ENCODE results near the gene CCDC149. TPM values are rescaled to one million over a fixed set of nuclear protein-coding genes. Genes with fewer than 3 reads are reported as not detected.

The CCDC149 gene
- total and polyA plus RNA-seq, 2 of the 13 experiments (the other 11 are each of a cell fraction or from before 2014, with no cell fraction given): 0.44 to 0.95 TPM

DNA sequence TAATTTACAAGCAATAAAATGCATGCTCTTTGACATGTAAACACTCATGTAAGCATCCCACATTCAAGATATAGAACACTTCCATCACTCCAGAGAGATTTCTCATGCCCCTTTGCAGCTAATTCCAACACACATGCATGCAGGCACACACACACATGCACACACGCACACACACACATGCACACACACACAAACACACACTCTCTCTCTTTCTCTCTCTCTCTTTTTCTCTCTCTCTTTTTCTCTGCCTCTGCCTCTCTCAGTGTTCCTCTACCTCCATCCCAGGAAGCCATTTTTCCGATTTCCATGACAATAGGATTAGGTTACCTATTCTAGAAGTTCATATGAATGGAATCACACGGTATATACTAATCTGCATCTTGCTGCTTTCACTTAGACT, 129.3 kb downstream of the CCDC149 start:
- 1% methylated on average over 3 of the region's 3 CpGs for WGBS (ENCODE audit: low lambda C conversion rate)
- intact Hi-C loops (cut with micrococcal nuclease; ENCODE audit: unreplicated experiment): no loop called here
- Histone ChIP-seq H4K20me1 (ENCODE audit: insufficient read depth, low read length) (no peaks in the 10 kb centered on the region), H2AFZ (ENCODE audit: low read length) (no peak overlapping the region), H3K27ac (ENCODE audit: extremely low read length, insufficient read depth, low read length) (no peak overlapping the region), H3K4me1 (ENCODE audit: insufficient read depth, low read length) (no peaks in the 10 kb centered on the region), H3K4me2 (ENCODE audit: low read depth, low read length) (no peak overlapping the region), H3K9ac (ENCODE audit: insufficient read depth, low read depth, low read length) (no peak overlapping the region), H3K9me3 (ENCODE audit: low read length) (peaks cover 4% of the 10 kb centered on the region), H3K4me3 (replicated peaks in 1 of 3; ENCODE audit: insufficient read depth in 1 of 3, low read depth in 2 of 3, low read length in 3 of 3) (no peak overlapping the region), H3K27me3 (ENCODE audit: control insufficient read depth in 1 of 2, insufficient read depth in 2 of 2, low read length in 2 of 2) (no peaks in the 10 kb centered on the region), H3K36me3 (replicated peaks in 1 of 2; ENCODE audit: control insufficient read depth in 1 of 2, insufficient read depth in 2 of 2, low read length in 2 of 2) (no peaks in the 10 kb centered on the region), H3K79me2 (ENCODE audit: insufficient read depth, low read length) (no peaks in the 10 kb centered on the region)
- no TSS peak for BruUV-seq (replicated peaks)
- DNase-seq (ENCODE audit: low spot score) (no peak), FAIRE-seq (no peak), ATAC-seq (no peak)
- TF ChIP-seq, protein P1, sequence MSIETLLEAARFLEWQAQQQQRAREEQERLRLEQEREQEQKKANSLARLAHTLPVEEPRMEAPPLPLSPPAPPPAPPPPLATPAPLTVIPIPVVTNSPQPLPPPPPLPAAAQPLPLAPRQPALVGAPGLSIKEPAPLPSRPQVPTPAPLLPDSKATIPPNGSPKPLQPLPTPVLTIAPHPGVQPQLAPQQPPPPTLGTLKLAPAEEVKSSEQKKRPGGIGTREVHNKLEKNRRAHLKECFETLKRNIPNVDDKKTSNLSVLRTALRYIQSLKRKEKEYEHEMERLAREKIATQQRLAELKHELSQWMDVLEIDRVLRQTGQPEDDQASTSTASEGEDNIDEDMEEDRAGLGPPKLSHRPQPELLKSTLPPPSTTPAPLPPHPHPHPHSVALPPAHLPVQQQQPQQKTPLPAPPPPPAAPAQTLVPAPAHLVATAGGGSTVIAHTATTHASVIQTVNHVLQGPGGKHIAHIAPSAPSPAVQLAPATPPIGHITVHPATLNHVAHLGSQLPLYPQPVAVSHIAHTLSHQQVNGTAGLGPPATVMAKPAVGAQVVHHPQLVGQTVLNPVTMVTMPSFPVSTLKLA (IDR thresholded peaks at IDR 0.05): peak; percentile 51; the same call in 1 of the 2 replicates
- TF ChIP-seq MTA1 (CRISPR knock-in tag; IDR thresholded peaks at IDR 0.05; ENCODE audit: borderline replicate concordance) (no peak), NRL (CRISPR knock-in tag; IDR thresholded peaks at IDR 0.05; ENCODE audit: borderline replicate concordance) (no peak)
- ChIA-PET POLR2A (no interaction called here), CTCF (ENCODE audit: low intra/inter-chr PET ratio, low total read pairs) (no interaction called here)
- in situ Hi-C loops (cut with HindIII; ENCODE audit: extremely low pct_ligation_motif_present, low pct_unique_long_range_greater_than_20kb): no loop called here

DNA sequence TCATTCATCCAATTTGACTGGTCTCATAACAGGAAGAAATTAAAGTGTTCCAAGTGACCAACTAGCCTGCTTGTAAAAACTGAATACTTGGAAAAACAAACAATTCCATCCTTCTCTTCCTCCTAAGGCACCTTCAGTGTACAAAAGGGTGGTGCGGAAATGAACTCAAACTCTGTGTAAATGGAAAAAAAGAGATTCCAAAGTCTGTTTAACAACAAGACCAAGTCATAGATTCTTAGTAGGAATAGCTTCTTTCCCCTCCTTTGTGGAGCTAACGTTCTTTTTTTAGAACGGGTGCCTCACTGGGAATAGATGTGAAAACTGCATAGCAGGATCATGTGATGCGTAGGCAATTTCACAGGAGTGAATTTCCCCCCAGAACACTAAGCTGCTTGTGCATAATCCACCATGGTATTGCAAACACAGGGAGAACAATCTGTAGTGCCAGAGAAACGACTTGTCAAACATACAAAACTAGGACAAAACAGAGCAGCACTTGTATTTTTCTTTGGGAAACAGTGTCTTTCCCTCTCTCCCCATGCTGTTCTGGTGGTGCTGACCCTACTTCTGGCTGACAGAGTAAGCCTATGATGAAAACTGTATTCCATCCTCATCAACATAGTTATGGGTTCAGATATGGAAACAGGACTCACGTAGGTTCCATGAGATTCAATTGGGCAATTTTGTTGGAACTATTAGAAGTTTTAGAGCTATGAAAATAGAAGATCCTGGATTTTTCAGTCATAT, 130.7 kb downstream of the CCDC149 start:
- ChIA-PET CTCF (ENCODE audit: low intra/inter-chr PET ratio, low total read pairs) (no interaction called here), POLR2A (no interaction called here)
- FAIRE-seq (no peak), DNase-seq (ENCODE audit: low spot score) (no peak), ATAC-seq (no peak)
- Histone ChIP-seq H3K9me3 (ENCODE audit: low read length) (peaks cover 4% of the 10 kb centered on the region), H3K4me2 (ENCODE audit: low read depth, low read length) (no peak overlapping the region), H3K27ac (ENCODE audit: extremely low read length, insufficient read depth, low read length) (no peak overlapping the region), H3K4me3 (replicated peaks in 1 of 3; ENCODE audit: insufficient read depth in 1 of 3, low read depth in 2 of 3, low read length in 3 of 3) (no peak overlapping the region), H3K36me3 (replicated peaks in 1 of 2; ENCODE audit: control insufficient read depth in 1 of 2, insufficient read depth in 2 of 2, low read length in 2 of 2) (no peaks in the 10 kb centered on the region), H3K4me1 (ENCODE audit: insufficient read depth, low read length) (no peaks in the 10 kb centered on the region), H3K27me3 (ENCODE audit: control insufficient read depth in 1 of 2, insufficient read depth in 2 of 2, low read length in 2 of 2) (no peaks in the 10 kb centered on the region), H3K9ac (ENCODE audit: insufficient read depth, low read depth, low read length) (no peak overlapping the region), H2AFZ (ENCODE audit: low read length) (no peak overlapping the region), H3K79me2 (ENCODE audit: insufficient read depth, low read length) (no peaks in the 10 kb centered on the region), H4K20me1 (ENCODE audit: insufficient read depth, low read length) (no peaks in the 10 kb centered on the region)
- BruUV-seq (replicated peaks): no TSS peak
- intact Hi-C loops (cut with micrococcal nuclease; ENCODE audit: unreplicated experiment): no loop called here
- WGBS (ENCODE audit: low lambda C conversion rate): 12% methylated on average over 6 of the region's 6 CpGs
- in situ Hi-C loops (cut with HindIII; ENCODE audit: extremely low pct_ligation_motif_present, low pct_unique_long_range_greater_than_20kb): no loop called here
- no peak for TF ChIP-seq ZNF282 (IDR thresholded peaks at IDR 0.05; ENCODE audit: partially characterized antibody)
- TF ChIP-seq ZBTB7B (CRISPR knock-in tag; IDR thresholded peaks at IDR 0.05): no peak
- TF ChIP-seq ZNF451 (CRISPR knock-in tag; IDR thresholded peaks at IDR 0.05): no peak
- no peak for TF ChIP-seq ZNF460 (CRISPR knock-in tag; IDR thresholded peaks at IDR 0.05; ENCODE audit: borderline replicate concordance)
- no peak for TF ChIP-seq ZKSCAN8 (CRISPR knock-in tag; IDR thresholded peaks at IDR 0.05; ENCODE audit: borderline replicate concordance)
- TF ChIP-seq DMAP1 (CRISPR knock-in tag; IDR thresholded peaks at IDR 0.05): no peak
- no peak for TF ChIP-seq KDM5A (IDR thresholded peaks at IDR 0.05; ENCODE audit: borderline replicate concordance, low read length)
- no peak for TF ChIP-seq ZFP62 (CRISPR knock-in tag; IDR thresholded peaks at IDR 0.05)
- no peak for TF ChIP-seq RBM39 (IDR thresholded peaks at IDR 0.05; ENCODE audit: low read depth, low read length, poor library complexity, severe bottlenecking)
- TF ChIP-seq, protein P2, sequence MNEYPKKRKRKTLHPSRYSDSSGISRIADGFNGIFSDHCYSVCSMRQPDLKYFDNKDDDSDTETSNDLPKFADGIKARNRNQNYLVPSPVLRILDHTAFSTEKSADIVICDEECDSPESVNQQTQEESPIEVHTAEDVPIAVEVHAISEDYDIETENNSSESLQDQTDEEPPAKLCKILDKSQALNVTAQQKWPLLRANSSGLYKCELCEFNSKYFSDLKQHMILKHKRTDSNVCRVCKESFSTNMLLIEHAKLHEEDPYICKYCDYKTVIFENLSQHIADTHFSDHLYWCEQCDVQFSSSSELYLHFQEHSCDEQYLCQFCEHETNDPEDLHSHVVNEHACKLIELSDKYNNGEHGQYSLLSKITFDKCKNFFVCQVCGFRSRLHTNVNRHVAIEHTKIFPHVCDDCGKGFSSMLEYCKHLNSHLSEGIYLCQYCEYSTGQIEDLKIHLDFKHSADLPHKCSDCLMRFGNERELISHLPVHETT (CRISPR knock-in tag; conservative IDR thresholded peaks at IDR 0.05): no peak
- TF ChIP-seq HNRNPL (IDR thresholded peaks at IDR 0.05; ENCODE audit: low read depth, low read length): no peak
- TF ChIP-seq THYN1 (CRISPR knock-in tag; IDR thresholded peaks at IDR 0.05; ENCODE audit: borderline replicate concordance, low read depth): no peak
- no peak for TF ChIP-seq ZNF432 (CRISPR knock-in tag; IDR thresholded peaks at IDR 0.05; ENCODE audit: borderline replicate concordance)

Measured in HepG2 (cell line).